Islet precursor cell (in vitro differentiated cells): Measurements from ENCODE around the gene MRPL50.
"Not testable (repeated sequence)": the region's sequence is repeated elsewhere in the genome, so short reads cannot be mapped to it uniquely, and the experiment has no call there.

Source experiments
- DNase-seq: peaks from one replicate; pipeline ENCODE4 v3.0.0-alpha.2; 2018

The MRPL50 gene

GRCh38 chr9:101417389-101417788 lies 19.0 kb upstream of the MRPL50 start:
- no peak for DNase-seq

- DNase-seq, result no peak
These were observed 17.2 kb upstream of the MRPL50 start for GRCh38 chr9:101415578-101415977.

- no peak for DNase-seq
These were observed 16.4 kb upstream of the MRPL50 start for GRCh38 chr9:101414839-101415238.

- no peak for DNase-seq
These were observed 10.7 kb upstream of the MRPL50 start for GRCh38 chr9:101409079-101409477.

- no peak for DNase-seq
These were observed 10.1 kb upstream of the MRPL50 start for GRCh38 chr9:101408374-101409078.

- no peak for DNase-seq
These were observed 5.3 kb upstream of the MRPL50 start for GRCh38 chr9:101403516-101404285.

- no peak for DNase-seq
These were observed 1.7 kb upstream of the MRPL50 start for GRCh38 chr9:101400120-101400519.

GRCh38 chr9:101399643-101399970 lies 1.2 kb upstream of the MRPL50 start:
- no peak for DNase-seq

- DNase-seq, result no peak
These were observed 668 bp upstream of the MRPL50 start for GRCh38 chr9:101398930-101399642.

GRCh38 chr9:101397746-101398067 lies 711 bp downstream of the MRPL50 start:
- DNase-seq, result no peak

GRCh38 chr9:101394687-101395086 lies 3.7 kb downstream of the MRPL50 start:
- no peak for DNase-seq

GRCh38 chr9:101393135-101393534 lies 5.3 kb downstream of the MRPL50 start:
- DNase-seq, result no peak

- no peak for DNase-seq
These were observed 9.9 kb downstream of the MRPL50 start for GRCh38 chr9:101388507-101388993.

GRCh38 chr9:101387871-101388506 lies 10.4 kb downstream of the MRPL50 start:
- DNase-seq, result no peak

GRCh38 chr9:101384873-101385536 lies 13.4 kb downstream of the MRPL50 start, which contains the start of gene BAAT:
BAAT (minus strand) TSS chr9:101385006; CDS start chr9:101371404, 13,602 bp downstream.
- not testable (repeated sequence) for DNase-seq

- DNase-seq, result no peak
These were observed 15.1 kb downstream of the MRPL50 start for GRCh38 chr9:101383361-101383760.

GRCh38 chr9:101381833-101382342 lies 16.5 kb downstream of the MRPL50 start:
- DNase-seq, result no peak

GRCh38 chr9:101381118-101381517 lies 17.3 kb downstream of the MRPL50 start:
- no peak for DNase-seq

GRCh38 chr9:101380295-101380694 lies 18.1 kb downstream of the MRPL50 start:
- DNase-seq, result no peak

- no peak for DNase-seq
These were observed 22.1 kb downstream of the MRPL50 start for GRCh38 chr9:101376111-101376848.

- no peak for DNase-seq
These were observed 22.9 kb downstream of the MRPL50 start for GRCh38 chr9:101375546-101375945.
